ENCODE data around the gene ST6GAL2.

ST6GAL2 gene

GRCh38 chr2:106825161-106825560, 60.8 kb downstream of the ST6GAL2 start:
- no peak for TF ChIP-seq CTCF (IDR thresholded peaks at IDR 0.05)
- Histone ChIP-seq H3K9ac (no peak overlapping the region), H2AFZ (no peak overlapping the region), H3K27ac (no peak overlapping the region), H3K4me2 (ENCODE audit: low read length) (no peak overlapping the region), H3K36me3 (ENCODE audit: control insufficient read depth, insufficient read depth, low read length) (no peaks in the 10 kb centered on the region), H3K4me1 (no peaks in the 10 kb centered on the region), H3K79me2 (no peaks in the 10 kb centered on the region), H3K9me3 (ENCODE audit: control insufficient read depth, low read length) (no peaks in the 10 kb centered on the region), H3K27me3 (ENCODE audit: control insufficient read depth, insufficient read depth, low read length) (no peaks in the 10 kb centered on the region), H3K4me3 (ENCODE audit: low read depth, low read length) (no peak overlapping the region)

- no peak for TF ChIP-seq CTCF (IDR thresholded peaks at IDR 0.05)
- H3K27ac ChIP-seq = no peak overlapping the region
- H3K27me3 ChIP-seq (ENCODE audit: control insufficient read depth, insufficient read depth, low read length) = no peaks in the 10 kb centered on the region
- H2AFZ ChIP-seq = no peak overlapping the region
- no peak overlapping the region for H3K9ac ChIP-seq
- no peaks in the 10 kb centered on the region for H3K79me2 ChIP-seq
- no peaks in the 10 kb centered on the region for H3K9me3 ChIP-seq (ENCODE audit: control insufficient read depth, low read length)
- H3K4me1 ChIP-seq = no peaks in the 10 kb centered on the region
- no peak overlapping the region for H3K4me2 ChIP-seq (ENCODE audit: low read length)
- H3K36me3 ChIP-seq (ENCODE audit: control insufficient read depth, insufficient read depth, low read length) = no peaks in the 10 kb centered on the region
- no peak overlapping the region for H3K4me3 ChIP-seq (ENCODE audit: low read depth, low read length)
Measured at GRCh38 chr2:106816974-106817373, 69.0 kb downstream of the ST6GAL2 start.

- no peak for TF ChIP-seq CTCF (IDR thresholded peaks at IDR 0.05)
- no peak overlapping the region for H3K4me3 ChIP-seq (ENCODE audit: low read depth, low read length)
- no peaks in the 10 kb centered on the region for H3K9me3 ChIP-seq (ENCODE audit: control insufficient read depth, low read length)
- no peak overlapping the region for H2AFZ ChIP-seq
- H3K27ac ChIP-seq = no peak overlapping the region
- no peak overlapping the region for H3K9ac ChIP-seq
- no peaks in the 10 kb centered on the region for H3K4me1 ChIP-seq
- H3K79me2 ChIP-seq = no peaks in the 10 kb centered on the region
- H3K36me3 ChIP-seq (ENCODE audit: control insufficient read depth, insufficient read depth, low read length) = no peaks in the 10 kb centered on the region
- H3K4me2 ChIP-seq (ENCODE audit: low read length) = no peak overlapping the region
- H3K27me3 ChIP-seq (ENCODE audit: control insufficient read depth, insufficient read depth, low read length) = no peaks in the 10 kb centered on the region
Measured at GRCh38 chr2:106812841-106813240, 73.1 kb downstream of the ST6GAL2 start.

- Histone ChIP-seq H3K79me2 (no peaks in the 10 kb centered on the region), H3K9ac (no peak overlapping the region), H3K4me1 (no peaks in the 10 kb centered on the region), H3K4me3 (ENCODE audit: low read depth, low read length) (no peak overlapping the region), H2AFZ (no peak overlapping the region), H3K36me3 (ENCODE audit: control insufficient read depth, insufficient read depth, low read length) (no peaks in the 10 kb centered on the region), H3K27me3 (ENCODE audit: control insufficient read depth, insufficient read depth, low read length) (no peaks in the 10 kb centered on the region), H3K4me2 (ENCODE audit: low read length) (no peak overlapping the region), H3K9me3 (ENCODE audit: control insufficient read depth, low read length) (no peaks in the 10 kb centered on the region), H3K27ac (no peak overlapping the region)
- TF ChIP-seq CTCF (IDR thresholded peaks at IDR 0.05) = no peak
Measured at GRCh38 chr2:106812383-106812782, 73.6 kb downstream of the ST6GAL2 start.

GRCh38 chr2:106805716-106806115, 80.3 kb downstream of the ST6GAL2 start:
- Histone ChIP-seq H3K36me3 (ENCODE audit: control insufficient read depth, insufficient read depth, low read length) (no peaks in the 10 kb centered on the region), H3K27ac (no peak overlapping the region), H2AFZ (no peak overlapping the region)

More at GRCh38 chr2:106805716-106806115, 80.3 kb downstream of the ST6GAL2 start:
- no peak for TF ChIP-seq CTCF (IDR thresholded peaks at IDR 0.05)
- no peaks in the 10 kb centered on the region for H3K79me2 ChIP-seq
- H3K27me3 ChIP-seq (ENCODE audit: control insufficient read depth, insufficient read depth, low read length) = no peaks in the 10 kb centered on the region
- H3K4me2 ChIP-seq (ENCODE audit: low read length) = no peak overlapping the region
- no peaks in the 10 kb centered on the region for H3K9me3 ChIP-seq (ENCODE audit: control insufficient read depth, low read length)
- H3K9ac ChIP-seq = no peak overlapping the region
- H3K4me3 ChIP-seq (ENCODE audit: low read depth, low read length) = no peak overlapping the region
- H3K4me1 ChIP-seq = no peaks in the 10 kb centered on the region
